Endothelial cell of umbilical vein (primary cell): ENCODE data around the gene ZP1. TPM values are rescaled to one million over a fixed set of nuclear protein-coding genes. Genes with fewer than 3 reads are reported as not detected.

Experiments
- BruUV-seq: library from RNA; stranded (reverse); fragments of 400-500 nt; replicated peaks from 2 replicates; lab custom pipeline; 2021; lab: Mats Ljungman, UMichigan
- CTCF ChIA-PET: fragments of 300-600, 350-600 bp; sonication (Branson Sonifier 250); formaldehyde crosslinking; loops from one replicate; lab custom pipeline; 2021; ENCODE audit warnings: antibody characterized with exemption, inconsistent platforms; lab: Charles Lee
- POLR2A ChIA-PET: fragments of 300-600, 350-600 bp; sonication (Branson Sonifier 250); formaldehyde crosslinking; loops from one replicate; lab custom pipeline; 2021; ENCODE audit warnings: antibody characterized with exemption, inconsistent platforms; lab: Charles Lee
- DNase-seq: peaks from one replicate; pipeline ENCODE4 v3.0.0-alpha.2; 2011; ENCODE audit warnings: low read depth, low spot score
- FAIRE-seq: peaks from 2 replicates; lab custom pipeline; 2011; peaks lifted over from hg19 to GRCh38; lab: Jason Lieb, UNC
- H2AFZ ChIP-seq: 2 replicates; pipeline ENCODE4 v1.6.0; 2012; ENCODE audit warnings: low read depth, low read length, control low read depth, inconsistent platforms
- H3K27ac ChIP-seq: 2 replicates; pipeline ENCODE4 v1.5.1; 2011; ENCODE audit warnings: low read depth, mild to moderate bottlenecking, control low read depth, low read length, moderate library complexity; ENCODE audit not compliant: insufficient read depth
- H3K27me3 ChIP-seq, 2 experiments: 2 replicates each; pipeline versions ENCODE4 v1.6.0 to v1.6.1; 2011; ENCODE audit warnings: low read length in 2 of 2, mixed read lengths in 1 of 2; ENCODE audit not compliant: control insufficient read depth in 2 of 2, insufficient read depth in 2 of 2
- H3K36me3 ChIP-seq, 2 experiments: 2 replicates in 1 of 2; 3 replicates in 1 of 2; pipeline ENCODE4 v1.5.1; 2011; ENCODE audit warnings: low read length in 2 of 2, mild to moderate bottlenecking in 1 of 2, moderate library complexity in 1 of 2; ENCODE audit not compliant: control insufficient read depth in 2 of 2, insufficient read depth in 2 of 2; ENCODE audit errors: extremely low read depth in 1 of 2
- H3K4me1 ChIP-seq: 3 replicates; pipeline ENCODE4 v1.5.1; 2011; ENCODE audit warnings: mild to moderate bottlenecking, low read length; ENCODE audit not compliant: control insufficient read depth, insufficient read depth; ENCODE audit errors: extremely low read depth
- H3K4me2 ChIP-seq: 2 replicates; pipeline ENCODE4 v1.6.1; 2011; ENCODE audit warnings: low read length, control low read depth, mixed read lengths; ENCODE audit not compliant: insufficient read depth
- H3K4me3 ChIP-seq, 3 experiments: fragments of 200-600 bp in 1 of 3; sonication (generic), shearing (Covaris generic) in 1 of 3; replicated peaks in 1 of 3; 2 replicates each; pipeline ENCODE4 v1.5.1; 2011 to 2016; ENCODE audit warnings: control low read depth in 3 of 3, low read length in 3 of 3, mild to moderate bottlenecking in 2 of 3, inconsistent platforms in 1 of 3, low read depth in 1 of 3, moderate library complexity in 1 of 3; ENCODE audit not compliant: insufficient read depth in 1 of 3
- H3K79me2 ChIP-seq: 2 replicates; pipeline ENCODE4 v1.6.0; 2012; ENCODE audit warnings: low read length, inconsistent platforms; ENCODE audit not compliant: control insufficient read depth, insufficient read depth
- H3K9ac ChIP-seq: replicated peaks from 2 replicates; pipeline ENCODE3; 2011; ENCODE audit warnings: low read length, control low read depth; ENCODE audit not compliant: insufficient read depth; ENCODE audit errors: extremely low read depth
- H3K9me1 ChIP-seq: replicated peaks from 3 replicates; pipeline ENCODE4 v1.6.0; 2011; ENCODE audit warnings: mild to moderate bottlenecking, low read length; ENCODE audit not compliant: control insufficient read depth, insufficient read depth; ENCODE audit errors: extremely low read depth
- H3K9me3 ChIP-seq: replicated peaks from 2 replicates; pipeline ENCODE4 v1.5.1; 2012; ENCODE audit warnings: low read length, inconsistent platforms; ENCODE audit not compliant: control insufficient read depth, insufficient read depth
- H4K20me1 ChIP-seq: replicated peaks from 2 replicates; pipeline ENCODE3; 2011; ENCODE audit warnings: mild to moderate bottlenecking, low read length; ENCODE audit not compliant: control insufficient read depth, insufficient read depth; ENCODE audit errors: extremely low read depth
- CTCF ChIP-seq, 2 donors: IDR thresholded peaks; 1 replicate in 1 of 2; 2 replicates in 1 of 2; pipeline ENCODE4 v1.5.1; 2011; ENCODE audit warnings: low read length in 2 of 2, mild to moderate bottlenecking in 2 of 2, moderate library complexity in 2 of 2, control low read depth in 1 of 2, inconsistent platforms in 1 of 2, low read depth in 1 of 2; ENCODE audit not compliant: insufficient read depth in 1 of 2; ENCODE audit errors: extremely low read depth in 1 of 2
- EZH2 ChIP-seq: IDR thresholded peaks from 2 replicates; pipeline ENCODE4 v1.6.1; 2012; ENCODE audit warnings: borderline replicate concordance, low read depth, mild to moderate bottlenecking, moderate library complexity, low read length, inconsistent platforms; ENCODE audit not compliant: severe bottlenecking
- FOS ChIP-seq: IDR thresholded peaks from 2 replicates; pipeline ENCODE4 v1.6.1; 2011; ENCODE audit warnings: mild to moderate bottlenecking, low read length, moderate library complexity, borderline replicate concordance; ENCODE audit not compliant: insufficient read depth
- GATA2 ChIP-seq: IDR thresholded peaks from 2 replicates; pipeline ENCODE4 v1.7.0; 2011; ENCODE audit warnings: low read depth, mild to moderate bottlenecking, moderate library complexity, mixed read lengths, low read length; ENCODE audit not compliant: insufficient read length, insufficient read depth
- JUN ChIP-seq: IDR thresholded peaks from 2 replicates; pipeline ENCODE4 v1.6.1; 2011; ENCODE audit warnings: borderline replicate concordance, low read depth; ENCODE audit not compliant: insufficient read length, insufficient read depth
- MAX ChIP-seq: IDR thresholded peaks from 2 replicates; pipeline ENCODE4 v1.6.1; 2011; ENCODE audit not compliant: insufficient read depth, insufficient read length
- MYC ChIP-seq: IDR thresholded peaks from one replicate; pipeline ENCODE4 v1.6.1; 2011; ENCODE audit warnings: mild to moderate bottlenecking, low read depth, low read length
- POLR2A ChIP-seq: IDR thresholded peaks from 2 replicates; pipeline ENCODE4 v1.6.1; 2012; ENCODE audit warnings: low read depth, mild to moderate bottlenecking, control low read depth, low read length
- POLR2AphosphoS5 ChIP-seq: IDR thresholded peaks from 2 replicates; pipeline ENCODE4 v1.6.1; 2012; ENCODE audit warnings: low read depth, mild to moderate bottlenecking, control low read depth, low read length, moderate library complexity; ENCODE audit not compliant: insufficient read depth
- dilution Hi-C: fragments of 300-500 bp; cut with MboI; formaldehyde crosslinking; loops from one replicate; pipeline ENCODE4 v1.15.0; 2019; ENCODE audit warnings: low sequenced_read_pairs; ENCODE audit not compliant: extremely low pct_ligation_motif_present
- intact Hi-C: fragments of 100-400 bp; cut with micrococcal nuclease; formaldehyde crosslinking; loops from one replicate; pipeline ENCODE4 v1.10.0; 2022
- polyA plus RNA-seq, 4 experiments: library from polyadenylated mRNA; depleted of rRNA in 3 of 4; stranded (reverse) in 3 of 4; unstranded in 1 of 4; fragments of >200 nt; gene quantifications; 2 replicates each; pipeline versions ENCODE4 v1.2.1 to v1.2.3, GENCODE V29; 2011 to 2012; ENCODE audit warnings: missing spikeins in 1 of 4
- total RNA-seq: library from RNA; stranded (reverse); gene quantifications from 2 replicates; pipeline ENCODE4 v1.2.3, GENCODE V29; 2021

Gene ZP1
- total and polyA plus RNA-seq, 2 donors (not counting 3 experiments of a cell fraction or from before 2014, with no cell fraction given), result not detected

GRCh38 chr11:60872124-60872960 lies 5.0 kb downstream of the ZP1 start:
- Histone ChIP-seq H3K36me3 (no peaks in the 10 kb centered on the region), H3K79me2 (no peaks in the 10 kb centered on the region), H4K20me1 (no peaks in the 10 kb centered on the region), H3K9ac (no peak overlapping the region), H3K4me2 (no peak overlapping the region), H3K9me3 (no peaks in the 10 kb centered on the region), H3K27ac (no peak overlapping the region), H2AFZ (no peak overlapping the region), H3K4me1 (no peaks in the 10 kb centered on the region), H3K9me1 (no peaks in the 10 kb centered on the region), H3K4me3 (no peak overlapping the region), H3K27me3 (no peaks in the 10 kb centered on the region)
- TF ChIP-seq POLR2AphosphoS5, result no peak
- no peak for TF ChIP-seq CTCF (IDR thresholded peaks at IDR 0.05; ENCODE audit: extremely low read depth in 1 of 2, insufficient read depth in 1 of 2, low read depth in 1 of 2, low read length in 2 of 2)
- TF ChIP-seq MAX, result no peak
- no peak for TF ChIP-seq POLR2A
- TF ChIP-seq EZH2, result no peak
- no peak for TF ChIP-seq JUN
- TF ChIP-seq FOS, result no peak
- no peak for TF ChIP-seq GATA2
- TF ChIP-seq MYC, result no peak
- ChIA-PET CTCF (interaction anchor here (0.8 to 3.3 kb wide), 7 partner anchors 11 to 97 kb away, joined by 3 to 12 read pairs (median 8); no protein-coding TSS in a partner anchor), POLR2A (no interaction called here)
- dilution Hi-C loops (no loop called here), intact Hi-C loops (no loop called here)
- DNase-seq, result no peak
- no TSS peak for BruUV-seq
- no peak for FAIRE-seq
